DMS53 (cell line): ENCODE results near the gene PTPRZ1.

Source experiments
- DNase-seq: peaks from one replicate; lab custom pipeline; 2025; lab: John Stamatoyannopoulos, UW

PTPRZ1 gene

GRCh38 chr7:121954803-121955202 lies 81.8 kb downstream of the PTPRZ1 start:
- no peak for DNase-seq

GRCh38 chr7:121957626-121958025 lies 84.7 kb downstream of the PTPRZ1 start:
- no peak for DNase-seq

- no peak for DNase-seq
Measured at GRCh38 chr7:121960678-121961077, 87.7 kb downstream of the PTPRZ1 start.

GRCh38 chr7:121961089-121961867 lies 88.3 kb downstream of the PTPRZ1 start:
- peak; percentile 12 for DNase-seq

- DNase-seq, result no peak
Measured at GRCh38 chr7:121966276-121966934, 93.4 kb downstream of the PTPRZ1 start.

- DNase-seq, result no peak
Measured at GRCh38 chr7:121966935-121967332, 94.0 kb downstream of the PTPRZ1 start.

GRCh38 chr7:121985476-121986030 lies 112.6 kb downstream of the PTPRZ1 start:
- no peak for DNase-seq

GRCh38 chr7:121992068-121992467 lies 119.1 kb downstream of the PTPRZ1 start:
- no peak for DNase-seq

GRCh38 chr7:121994625-121995410 lies 121.9 kb downstream of the PTPRZ1 start:
- peak; percentile 92 for DNase-seq

GRCh38 chr7:122006687-122007086 lies 133.7 kb downstream of the PTPRZ1 start:
- DNase-seq, result peak; percentile 98

- DNase-seq, result no peak
Measured at GRCh38 chr7:122010116-122010515, 137.2 kb downstream of the PTPRZ1 start.

- no peak for DNase-seq
Measured at GRCh38 chr7:122013065-122013464, 140.1 kb downstream of the PTPRZ1 start.

- DNase-seq, result no peak
Measured at GRCh38 chr7:122013630-122014029, 140.7 kb downstream of the PTPRZ1 start.

- DNase-seq, result peak; percentile 47
Measured at GRCh38 chr7:122014697-122015096, 141.7 kb downstream of the PTPRZ1 start.

- DNase-seq, result no peak
Measured at GRCh38 chr7:122018032-122018431, 145.1 kb downstream of the PTPRZ1 start.

GRCh38 chr7:122027058-122027457 lies 154.1 kb downstream of the PTPRZ1 start:
- no peak for DNase-seq

GRCh38 chr7:122033641-122034040 lies 160.7 kb downstream of the PTPRZ1 start:
- no peak for DNase-seq

- no peak for DNase-seq
Measured at GRCh38 chr7:122035876-122036275, 162.9 kb downstream of the PTPRZ1 start.

GRCh38 chr7:122038134-122038533 lies 165.2 kb downstream of the PTPRZ1 start:
- no peak for DNase-seq

- DNase-seq, result no peak
Measured at GRCh38 chr7:122038904-122039303, 165.9 kb downstream of the PTPRZ1 start.

GRCh38 chr7:122040147-122040546 lies 167.2 kb downstream of the PTPRZ1 start:
- no peak for DNase-seq

- no peak for DNase-seq
Measured at GRCh38 chr7:122046402-122046801, 173.4 kb downstream of the PTPRZ1 start.
